ENCODE measurements around the gene RNF217.

DNA sequence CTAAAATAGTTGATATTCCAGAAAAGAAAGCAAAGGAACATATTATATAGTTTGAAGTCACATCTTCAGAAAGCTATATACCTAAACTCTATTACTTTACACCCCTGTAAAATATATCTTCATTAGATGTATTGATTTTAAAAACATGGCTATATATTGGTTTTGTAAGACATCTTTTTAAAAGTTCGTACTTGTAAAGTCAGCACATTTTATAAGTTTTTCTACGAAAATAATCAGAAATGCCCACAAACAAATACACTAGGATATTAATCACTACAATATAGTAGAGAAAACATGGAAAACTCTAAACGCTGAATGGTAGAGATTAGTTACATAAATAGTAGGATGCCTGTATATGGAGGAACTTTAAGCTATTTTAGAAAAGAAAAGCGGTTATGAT is 52.9 kb downstream of the RNF217 start:
- no peak for TF ChIP-seq POLR2A (IDR thresholded peaks at IDR 0.05)
- TF ChIP-seq, protein P1, sequence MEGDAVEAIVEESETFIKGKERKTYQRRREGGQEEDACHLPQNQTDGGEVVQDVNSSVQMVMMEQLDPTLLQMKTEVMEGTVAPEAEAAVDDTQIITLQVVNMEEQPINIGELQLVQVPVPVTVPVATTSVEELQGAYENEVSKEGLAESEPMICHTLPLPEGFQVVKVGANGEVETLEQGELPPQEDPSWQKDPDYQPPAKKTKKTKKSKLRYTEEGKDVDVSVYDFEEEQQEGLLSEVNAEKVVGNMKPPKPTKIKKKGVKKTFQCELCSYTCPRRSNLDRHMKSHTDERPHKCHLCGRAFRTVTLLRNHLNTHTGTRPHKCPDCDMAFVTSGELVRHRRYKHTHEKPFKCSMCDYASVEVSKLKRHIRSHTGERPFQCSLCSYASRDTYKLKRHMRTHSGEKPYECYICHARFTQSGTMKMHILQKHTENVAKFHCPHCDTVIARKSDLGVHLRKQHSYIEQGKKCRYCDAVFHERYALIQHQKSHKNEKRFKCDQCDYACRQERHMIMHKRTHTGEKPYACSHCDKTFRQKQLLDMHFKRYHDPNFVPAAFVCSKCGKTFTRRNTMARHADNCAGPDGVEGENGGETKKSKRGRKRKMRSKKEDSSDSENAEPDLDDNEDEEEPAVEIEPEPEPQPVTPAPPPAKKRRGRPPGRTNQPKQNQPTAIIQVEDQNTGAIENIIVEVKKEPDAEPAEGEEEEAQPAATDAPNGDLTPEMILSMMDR (IDR thresholded peaks at IDR 0.05 in 8 of 11, conservative IDR thresholded peaks at IDR 0.05 in 3 of 11), result no peak
